Measurements from ENCODE around the gene SRP14.

- TF ChIP-seq CTCF (IDR thresholded peaks at IDR 0.05) (no peak), POLR2AphosphoS5 (IDR thresholded peaks at IDR 0.05; ENCODE audit: insufficient read depth in 1 of 2, low read depth in 1 of 2) (no peak), POLR2A (IDR thresholded peaks at IDR 0.05) (no peak)
Observed at GRCh38 chr15:40047415-40048210, 8.6 kb upstream of the SRP14 start.
